ENCODE measurements around the gene FSHR. TPM values are rescaled to one million over a fixed set of nuclear protein-coding genes. Genes with fewer than 3 reads are reported as not detected.

Gene FSHR
- total and polyA plus RNA-seq, 4 donors: not detected

GRCh38 chr2:48915884-48916283 is 238.4 kb downstream of the FSHR start (continued):
- no peak for TF ChIP-seq ZBTB33 (IDR thresholded peaks at IDR 0.05)
- no peak for TF ChIP-seq GABPA (IDR thresholded peaks at IDR 0.05 in 1 of 2, conservative IDR thresholded peaks at IDR 0.05 in 1 of 2)
- TF ChIP-seq HNF4A (conservative IDR thresholded peaks at IDR 0.05): no peak

- no peak for DNase-seq (ENCODE audit: low spot score)
- Histone ChIP-seq H3K4me1 (ENCODE audit: control insufficient read depth in 4 of 4, insufficient read depth in 4 of 4, low read length in 3 of 4) (no peaks in the 10 kb centered on the region), H3K4me3 (ENCODE audit: low read depth in 1 of 3, low read length in 3 of 3) (no peak overlapping the region), H3K36me3 (ENCODE audit: control insufficient read depth in 4 of 4, insufficient read depth in 3 of 4, low read depth in 1 of 4, low read length in 3 of 4) (no peaks in the 10 kb centered on the region), H3K27ac (ENCODE audit: low read depth in 1 of 2, low read length in 2 of 2) (no peak overlapping the region), H3K9ac (ENCODE audit: low read depth in 1 of 2, low read length in 2 of 2) (no peak overlapping the region), H3K27me3 (ENCODE audit: control insufficient read depth in 4 of 4, insufficient read depth in 4 of 4, low read length in 3 of 4) (peaks cover 0 to under 1% (median 0%) of the 10 kb centered on the region in 4 donors), H3K9me3 (ENCODE audit: control insufficient read depth in 4 of 4, low read length in 3 of 4) (peaks cover 0 to 2% (median 0%) of the 10 kb centered on the region in 4 donors)
- WGBS: 78% methylated on average over 10 of the region's 10 CpGs
- TF ChIP-seq HNF4G (IDR thresholded peaks at IDR 0.05): no peak
- TF ChIP-seq REST (IDR thresholded peaks at IDR 0.05): no peak
- TF ChIP-seq YY1 (IDR thresholded peaks at IDR 0.05): no peak
- no peak for TF ChIP-seq RAD21 (IDR thresholded peaks at IDR 0.05)
- no peak for TF ChIP-seq ATF3 (IDR thresholded peaks at IDR 0.05)
- no peak for TF ChIP-seq NR2F2 (IDR thresholded peaks at IDR 0.05)
- TF ChIP-seq EGR1 (IDR thresholded peaks at IDR 0.05; ENCODE audit: low read depth in 2 of 2): no peak
- TF ChIP-seq GABPA (IDR thresholded peaks at IDR 0.05 in 1 of 2, conservative IDR thresholded peaks at IDR 0.05 in 1 of 2): no peak
- no peak for TF ChIP-seq RXRA (IDR thresholded peaks at IDR 0.05)
- TF ChIP-seq ZBTB33 (IDR thresholded peaks at IDR 0.05): no peak
- TF ChIP-seq SP1 (IDR thresholded peaks at IDR 0.05): no peak
- no peak for TF ChIP-seq FOXA2 (IDR thresholded peaks at IDR 0.05)
- TF ChIP-seq CTCF (IDR thresholded peaks at IDR 0.05; ENCODE audit: low read depth, low read length, missing input control): no peak
- TF ChIP-seq JUND (IDR thresholded peaks at IDR 0.05): no peak
Observed at GRCh38 chr2:48915227-48915626, 239.1 kb downstream of the FSHR start.
